HAP-1 (cell line): Measurements from ENCODE around the gene CCDC138.

ENCODE experiments used
- DNase-seq, 2 experiments: peaks; one replicate each; pipeline ENCODE4 v3.0.0-alpha.2; 2016 to 2020; ENCODE audit warnings: low spot score in 2 of 2
- H3K27me3 ChIP-seq: fragments of 250-450 bp; sonication (Bioruptor Pico); 2 replicates; pipeline ENCODE4 v1.5.1; 2020; ENCODE audit warnings: low read depth, mild to moderate bottlenecking, moderate library complexity
- H3K36me3 ChIP-seq: fragments of 250-450 bp; sonication (Bioruptor Pico); replicated peaks from 2 replicates; pipeline ENCODE4 v1.5.1; 2020; ENCODE audit warnings: mild to moderate bottlenecking
- H3K4me1 ChIP-seq: fragments of 250-450 bp; sonication (Bioruptor Pico); 2 replicates; pipeline ENCODE4 v1.5.1; 2020; ENCODE audit warnings: mild to moderate bottlenecking
- H3K4me3 ChIP-seq: fragments of 250-450 bp; sonication (Bioruptor Pico); 2 replicates; pipeline ENCODE4 v1.5.1; 2020; ENCODE audit warnings: mild to moderate bottlenecking, moderate library complexity
- H3K9me3 ChIP-seq: fragments of 250-450 bp; sonication (Bioruptor Pico); 2 replicates; pipeline ENCODE4 v1.5.1; 2020; ENCODE audit warnings: mild to moderate bottlenecking, moderate library complexity
- in situ Hi-C: fragments of 300-500 bp; cut with MboI; formaldehyde crosslinking; loops from 3 replicates; pipeline ENCODE4 v1.14.3; 2020; ENCODE audit warnings: low sequenced_read_pairs, inconsistent platforms, mixed read lengths

CCDC138 gene

GRCh38 chr2:108910541-108911396 is 124.2 kb downstream of the CCDC138 start:
- no peak overlapping the region for H3K4me3 ChIP-seq
- H3K36me3 ChIP-seq, result no peaks in the 10 kb centered on the region
- H3K4me1 ChIP-seq, result no peaks in the 10 kb centered on the region
- H3K9me3 ChIP-seq, result no peaks in the 10 kb centered on the region
- no peak for DNase-seq
- no peaks in the 10 kb centered on the region for H3K27me3 ChIP-seq
- in situ Hi-C loops, result no loop called here

- no peaks in the 10 kb centered on the region for H3K27me3 ChIP-seq
- no peaks in the 10 kb centered on the region for H3K4me1 ChIP-seq
Measured at GRCh38 chr2:108911401-108911800, 124.8 kb downstream of the CCDC138 start.

GRCh38 chr2:108911807-108912628 is 125.4 kb downstream of the CCDC138 start:
- H3K27me3 ChIP-seq, result no peaks in the 10 kb centered on the region
- no peak overlapping the region for H3K4me3 ChIP-seq
- in situ Hi-C loops, result no loop called here
- H3K4me1 ChIP-seq, result no peaks in the 10 kb centered on the region
- no peak for DNase-seq
- H3K9me3 ChIP-seq, result no peaks in the 10 kb centered on the region
- H3K36me3 ChIP-seq, result no peaks in the 10 kb centered on the region

More at GRCh38 chr2:108911401-108911800, 124.8 kb downstream of the CCDC138 start:
- Histone ChIP-seq H3K36me3 (no peaks in the 10 kb centered on the region), H3K9me3 (no peaks in the 10 kb centered on the region), H3K4me3 (no peak overlapping the region)
- no peak for DNase-seq
- in situ Hi-C loops, result no loop called here

GRCh38 chr2:108912629-108912902 is 126.0 kb downstream of the CCDC138 start:
- Histone ChIP-seq H3K4me3 (no peak overlapping the region), H3K4me1 (no peaks in the 10 kb centered on the region), H3K27me3 (no peaks in the 10 kb centered on the region), H3K9me3 (no peaks in the 10 kb centered on the region), H3K36me3 (no peaks in the 10 kb centered on the region)
- DNase-seq, result no peak
- in situ Hi-C loops, result no loop called here

GRCh38 chr2:108916122-108916795 is 129.7 kb downstream of the CCDC138 start:
- no peak overlapping the region for H3K4me3 ChIP-seq
- H3K9me3 ChIP-seq, result no peaks in the 10 kb centered on the region
- in situ Hi-C loops, result no loop called here
- H3K4me1 ChIP-seq, result no peaks in the 10 kb centered on the region
- H3K36me3 ChIP-seq, result no peaks in the 10 kb centered on the region
- DNase-seq, result no peak
- no peaks in the 10 kb centered on the region for H3K27me3 ChIP-seq

GRCh38 chr2:108916796-108917421 is 130.3 kb downstream of the CCDC138 start:
- no peaks in the 10 kb centered on the region for H3K36me3 ChIP-seq
- DNase-seq, result no peak

GRCh38 chr2:108917526-108917925 is 131.0 kb downstream of the CCDC138 start:
- Histone ChIP-seq H3K9me3 (no peaks in the 10 kb centered on the region), H3K4me3 (no peak overlapping the region), H3K27me3 (no peaks in the 10 kb centered on the region), H3K36me3 (no peaks in the 10 kb centered on the region), H3K4me1 (no peaks in the 10 kb centered on the region)
- in situ Hi-C loops, result no loop called here
- DNase-seq, result no peak

More at GRCh38 chr2:108916796-108917421, 130.3 kb downstream of the CCDC138 start:
- Histone ChIP-seq H3K27me3 (no peaks in the 10 kb centered on the region), H3K4me3 (no peak overlapping the region), H3K9me3 (no peaks in the 10 kb centered on the region), H3K4me1 (no peaks in the 10 kb centered on the region)
- in situ Hi-C loops, result no loop called here

GRCh38 chr2:108918156-108918874 is 131.7 kb downstream of the CCDC138 start:
- no peaks in the 10 kb centered on the region for H3K4me1 ChIP-seq
- H3K27me3 ChIP-seq, result no peaks in the 10 kb centered on the region
- no peaks in the 10 kb centered on the region for H3K36me3 ChIP-seq
- DNase-seq, result no peak
- in situ Hi-C loops, result no loop called here
- no peaks in the 10 kb centered on the region for H3K9me3 ChIP-seq
- no peak overlapping the region for H3K4me3 ChIP-seq

GRCh38 chr2:108918941-108919341 is 132.4 kb downstream of the CCDC138 start:
- DNase-seq, result no peak
- Histone ChIP-seq H3K27me3 (no peaks in the 10 kb centered on the region), H3K4me3 (no peak overlapping the region), H3K4me1 (no peaks in the 10 kb centered on the region), H3K9me3 (no peaks in the 10 kb centered on the region), H3K36me3 (no peaks in the 10 kb centered on the region)
- in situ Hi-C loops, result no loop called here

GRCh38 chr2:108919571-108920373 is 133.2 kb downstream of the CCDC138 start:
- DNase-seq, result no peak
- Histone ChIP-seq H3K27me3 (no peaks in the 10 kb centered on the region), H3K4me1 (no peaks in the 10 kb centered on the region), H3K4me3 (no peak overlapping the region), H3K9me3 (no peaks in the 10 kb centered on the region), H3K36me3 (no peaks in the 10 kb centered on the region)
- in situ Hi-C loops, result no loop called here

GRCh38 chr2:108920686-108921085 is 134.1 kb downstream of the CCDC138 start:
- Histone ChIP-seq H3K27me3 (no peaks in the 10 kb centered on the region), H3K4me3 (no peak overlapping the region), H3K9me3 (no peaks in the 10 kb centered on the region), H3K4me1 (no peaks in the 10 kb centered on the region), H3K36me3 (no peaks in the 10 kb centered on the region)
- in situ Hi-C loops, result no loop called here
- no peak for DNase-seq

- no peaks in the 10 kb centered on the region for H3K27me3 ChIP-seq
- H3K4me3 ChIP-seq, result no peak overlapping the region
- H3K36me3 ChIP-seq, result no peaks in the 10 kb centered on the region
- H3K4me1 ChIP-seq, result no peaks in the 10 kb centered on the region
- H3K9me3 ChIP-seq, result no peaks in the 10 kb centered on the region
- in situ Hi-C loops, result no loop called here
- DNase-seq, result no peak
Measured at GRCh38 chr2:108921096-108922030, 134.8 kb downstream of the CCDC138 start.
